Transverse colon (tissue), 4 donors: Measurements from ENCODE around the gene AGPAT2.

Source experiments
- CTCF ChIP-seq, 5 experiments: fragments of 200-600 bp in 3 of 5; fragments of 450-650 bp in 2 of 5; sonication (generic) in 3 of 5; IDR thresholded peaks; 1 replicate in 2 of 5; 2 replicates in 3 of 5; pipeline ENCODE4 v1.5.1; 2016 to 2017; ENCODE audit warnings: antibody characterized with exemption in 5 of 5, inconsistent platforms in 3 of 5, mild to moderate bottlenecking in 2 of 5, moderate library complexity in 1 of 5
- EP300 ChIP-seq: sonication (generic); formaldehyde crosslinking; IDR thresholded peaks from one replicate; pipeline ENCODE4 v1.6.1; 2017; ENCODE audit warnings: antibody characterized with exemption, low read depth
- POLR2A ChIP-seq: fragments of 450-650 bp; IDR thresholded peaks from one replicate; pipeline ENCODE4 v1.6.1; 2016; ENCODE audit warnings: antibody characterized with exemption, mild to moderate bottlenecking, moderate library complexity
- POLR2AphosphoS5 ChIP-seq, 3 donors: sonication (generic); formaldehyde crosslinking; IDR thresholded peaks; one replicate each; pipeline ENCODE4 v1.6.1; 2016; ENCODE audit warnings: antibody characterized with exemption in 3 of 3

- TF ChIP-seq EP300 (no peak), POLR2AphosphoS5 (IDR thresholded peaks at IDR 0.05) (peak in 2 of 3 donors; percentile 35 to 39), CTCF (IDR thresholded peaks at IDR 0.05) (no peak), POLR2A (no peak)
These were observed 8.2 kb upstream of the AGPAT2 start for GRCh38 chr9:136695435-136695895.
